HG03196 (cell line): ENCODE results near the gene ELL.

Experiments
- ATAC-seq: cut with Tn5 transposase; IDR thresholded peaks from one replicate; pipeline ENCODE4 v1.9.1; 2021; ENCODE audit not compliant: unreplicated experiment

Gene ELL

GRCh38 chr19:18424890-18425514, 96.9 kb downstream of the ELL start:
- no peak for ATAC-seq

GRCh38 chr19:18424122-18424889, 97.6 kb downstream of the ELL start:
- ATAC-seq, result no peak

DNA sequence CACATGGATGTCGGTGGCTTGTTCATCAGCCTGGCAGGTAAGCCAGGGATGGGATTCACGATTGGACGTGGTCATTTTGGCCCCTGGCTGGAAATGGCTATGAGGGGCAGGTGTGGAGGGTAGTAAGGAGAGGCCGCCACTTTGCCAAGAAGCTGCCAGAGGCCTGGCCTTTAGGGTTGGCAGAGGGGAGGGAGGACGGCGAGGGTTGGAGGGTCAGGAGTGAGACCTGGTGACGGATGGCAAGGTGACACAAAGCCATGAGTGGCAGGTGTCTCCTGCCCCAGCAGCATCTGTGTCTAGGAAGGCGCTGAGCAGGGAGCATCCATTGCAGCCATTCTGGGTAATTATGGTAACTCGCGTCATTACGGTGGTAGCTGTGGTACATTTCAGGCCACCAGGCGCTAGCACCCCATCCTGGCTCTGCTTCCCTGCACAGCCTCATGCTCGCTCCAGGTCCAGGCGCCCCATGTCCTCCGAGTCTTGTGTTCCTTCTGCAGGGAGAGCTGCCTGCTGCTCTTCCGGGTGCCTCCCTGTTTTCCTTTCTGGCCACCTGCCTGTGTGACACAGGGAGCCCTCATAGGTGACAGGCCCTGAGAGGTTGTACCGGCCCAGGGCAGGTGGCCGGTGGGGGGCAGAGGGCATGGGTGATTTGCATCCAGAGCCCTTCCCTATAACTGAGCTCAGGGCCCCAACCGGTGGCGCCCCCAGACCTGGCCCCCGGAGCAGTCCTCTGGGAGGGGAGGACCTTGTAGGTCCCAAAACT, 98.4 kb downstream of the ELL start:
- no peak for ATAC-seq

DNA sequence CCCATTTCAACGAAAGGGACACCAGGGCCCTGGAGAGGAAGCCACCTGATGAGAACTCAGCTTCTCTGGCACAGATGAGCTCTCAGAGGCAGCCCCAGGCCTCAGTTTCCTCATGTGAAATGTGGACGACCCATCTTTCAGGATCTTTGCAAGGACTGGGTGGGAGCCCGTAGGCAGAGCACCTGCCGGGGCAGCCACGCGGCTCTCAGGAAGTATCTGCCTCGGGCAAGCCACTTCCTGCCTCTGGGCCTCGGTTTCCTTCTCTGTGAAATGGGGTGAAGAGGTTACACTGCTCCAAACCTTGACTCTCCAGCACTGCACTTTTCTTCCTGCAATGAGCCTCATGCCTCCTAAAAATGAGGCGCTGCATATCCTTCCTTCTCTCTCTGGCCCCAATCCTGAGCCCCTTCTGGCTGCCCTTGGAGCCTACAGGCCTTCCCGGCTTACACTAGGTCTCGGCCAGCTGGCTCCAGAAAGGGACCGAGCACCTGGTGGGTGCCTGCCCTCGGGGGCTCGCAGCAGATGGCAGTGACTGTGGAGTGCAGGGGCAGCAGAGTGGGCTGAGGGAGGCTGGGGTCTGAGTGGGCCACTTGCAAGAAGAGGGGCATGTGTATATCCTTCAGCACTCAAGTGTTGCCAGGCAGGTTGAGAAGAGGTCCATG, 99.2 kb downstream of the ELL start:
- no peak for ATAC-seq

- ATAC-seq, result no peak
Observed at GRCh38 chr19:18421371-18421959, 100.4 kb downstream of the ELL start.

GRCh38 chr19:18420930-18421329, 100.9 kb downstream of the ELL start:
- no peak for ATAC-seq

- ATAC-seq, result no peak
Observed at GRCh38 chr19:18419699-18420460, 102.0 kb downstream of the ELL start.

GRCh38 chr19:18419195-18419698, 102.6 kb downstream of the ELL start, which contains the start of gene SSBP4:
TSS of gene SSBP4 (plus strand) at chr19:18419398. CDS start at chr19:18419649, 251 bp downstream.
- ATAC-seq, result peak; percentile 37

- peak; percentile 6 for ATAC-seq
Observed at GRCh38 chr19:18418483-18419194, 103.2 kb downstream of the ELL start.

DNA sequence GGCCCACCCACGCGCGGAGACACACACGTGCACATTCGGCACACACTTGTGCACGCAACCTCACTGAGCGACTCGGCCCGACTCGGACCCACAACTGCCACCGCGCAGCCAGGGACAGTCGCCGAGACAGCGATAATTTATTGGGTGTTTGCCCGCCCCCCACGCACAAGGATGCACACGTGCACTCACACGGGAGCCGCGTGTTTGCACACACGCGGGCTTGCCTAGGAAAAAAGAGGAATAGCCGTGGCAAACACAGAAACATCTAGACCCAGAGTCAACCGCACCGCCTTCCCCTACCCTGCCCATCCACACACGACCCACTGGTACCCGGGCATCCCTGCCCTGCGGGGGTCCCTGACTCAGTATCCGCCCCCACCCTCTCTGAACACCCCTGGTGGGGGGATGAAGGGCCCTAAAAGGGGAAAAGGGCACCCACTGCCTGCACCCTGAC, 103.8 kb downstream of the ELL start:
- ATAC-seq, result no peak

DNA sequence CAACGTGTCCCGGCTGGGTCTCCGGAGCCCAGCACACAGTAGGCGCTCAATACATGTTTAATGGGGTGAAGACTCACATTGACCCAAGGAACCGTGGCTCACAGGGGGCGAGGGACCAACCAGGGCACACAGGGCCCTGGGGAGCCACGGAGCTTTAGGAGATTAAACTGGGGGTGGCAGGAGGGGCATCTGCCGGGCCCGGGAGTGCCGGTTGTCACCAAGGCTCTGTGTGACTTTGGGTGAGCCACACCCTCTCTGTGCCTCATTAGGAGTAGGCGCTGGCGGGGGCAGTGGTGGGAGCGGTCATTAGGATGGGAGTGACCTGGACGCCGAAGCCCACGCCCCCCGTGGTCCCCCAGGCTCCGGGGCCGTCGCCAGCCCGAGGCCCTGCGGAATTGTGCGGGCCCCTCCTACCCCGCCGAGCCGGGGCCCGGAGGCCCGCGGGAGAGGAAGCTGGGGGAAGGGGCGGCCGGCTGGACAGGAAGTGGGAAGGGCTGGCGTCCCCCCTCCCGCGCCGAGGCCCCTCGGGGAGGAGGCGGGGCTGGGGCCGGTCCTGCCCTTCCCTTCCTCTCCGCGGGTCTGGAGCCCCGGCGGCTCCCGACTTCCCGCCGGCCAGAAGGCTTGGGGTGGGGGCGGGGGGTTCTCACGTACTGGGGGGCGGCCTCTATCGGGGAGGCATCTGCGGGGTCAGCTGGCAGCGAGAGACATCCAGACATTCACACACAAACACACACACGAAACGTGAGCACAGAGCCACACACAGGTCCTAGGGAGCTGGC, 104.4 kb downstream of the ELL start:
- ATAC-seq, result no peak

GRCh38 chr19:18416778-18417249, 105.1 kb downstream of the ELL start:
- ATAC-seq, result no peak

DNA sequence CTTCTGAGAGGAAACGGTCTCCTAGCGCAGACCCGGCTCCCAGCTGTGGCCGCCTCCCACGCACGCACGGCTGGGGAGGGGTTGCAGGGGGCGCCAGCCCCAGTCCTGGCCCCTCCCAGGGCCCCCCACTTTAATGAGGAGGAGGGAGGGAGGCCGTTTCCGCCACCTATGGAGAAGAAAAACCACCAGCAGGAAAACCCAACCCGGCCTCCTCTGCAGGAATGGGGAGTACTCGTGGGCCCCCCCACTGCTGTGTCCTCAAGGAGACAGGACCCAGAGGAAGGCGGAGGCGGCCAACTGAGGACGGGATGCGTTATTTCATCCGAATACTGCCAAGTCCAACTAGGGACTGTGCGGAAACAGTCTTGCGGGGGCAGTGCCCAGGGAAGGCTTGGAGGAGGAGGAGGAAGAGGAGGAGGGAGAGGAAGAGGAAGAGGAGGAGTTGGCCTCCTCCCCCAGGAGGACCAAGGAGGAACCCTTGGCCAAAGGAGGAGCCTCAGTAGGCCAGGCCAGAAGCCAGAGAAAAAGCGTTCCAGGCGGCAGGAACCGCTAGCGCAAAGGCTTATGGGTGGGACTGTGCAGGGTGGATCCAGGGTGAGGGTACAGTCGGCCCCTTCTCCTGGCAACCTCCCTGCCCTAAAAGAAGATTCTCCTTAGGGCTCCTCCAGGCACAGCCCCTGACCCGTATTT, 106.5 kb downstream of the ELL start:
- no peak for ATAC-seq

GRCh38 chr19:18414504-18415177, 107.2 kb downstream of the ELL start:
- ATAC-seq, result no peak

- ATAC-seq, result no peak
Observed at GRCh38 chr19:18412610-18413239, 109.1 kb downstream of the ELL start.

DNA sequence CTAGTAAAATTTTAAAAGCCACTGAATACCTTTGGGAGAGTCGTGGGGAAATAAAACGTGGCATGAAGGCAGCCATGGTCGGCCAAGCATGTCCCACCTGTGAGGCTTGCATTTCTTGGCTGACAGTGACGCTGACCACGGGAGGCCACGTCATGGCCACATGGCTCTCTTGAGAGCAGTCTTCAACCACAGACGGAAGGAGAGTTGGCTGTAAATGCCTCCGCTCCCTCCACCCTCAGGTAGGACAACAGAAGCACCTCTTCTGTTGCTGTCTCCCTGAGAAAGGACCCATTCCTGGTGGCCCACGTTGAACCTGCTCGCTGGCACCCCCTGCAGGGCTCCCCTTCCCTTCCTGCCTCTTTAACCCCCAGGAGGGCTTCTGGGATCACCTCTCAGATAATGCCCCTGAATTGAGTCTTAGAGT, 113.8 kb downstream of the ELL start:
- peak; percentile 76 for ATAC-seq

DNA sequence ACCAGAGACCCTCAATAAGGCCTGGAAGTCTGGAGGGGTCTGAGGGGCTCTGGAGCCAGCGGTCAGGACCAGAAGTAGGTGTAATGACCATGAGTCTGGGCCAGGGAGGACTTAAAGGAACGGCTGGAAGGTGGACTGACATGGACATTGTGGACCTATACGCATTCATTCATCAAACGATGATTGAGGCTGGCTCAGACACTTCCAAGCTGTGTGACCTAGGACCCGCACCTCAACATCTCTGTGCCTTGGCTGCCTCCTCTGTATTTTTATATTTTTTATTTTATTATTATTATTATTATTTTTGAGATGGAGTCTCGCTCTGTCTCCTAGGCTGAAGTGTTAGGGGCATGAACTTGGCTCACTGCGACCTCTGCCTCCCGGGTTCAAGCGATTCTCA, 115.1 kb downstream of the ELL start:
- ATAC-seq, result no peak
